BJ (cell line): ENCODE data around the gene GPR158. TPM values are rescaled to one million over a fixed set of nuclear protein-coding genes. Genes with fewer than 3 reads are reported as not detected.

Experiments used
- CTCF ChIA-PET: fragments of 350-600 bp; formaldehyde crosslinking; extraction: SDS; loops from one replicate; lab custom pipeline; 2021; ENCODE audit warnings: antibody characterized with exemption, inconsistent platforms; lab: Yijun Ruan, JAX
- POLR2A ChIA-PET: fragments of 300-600 bp; sonication (Branson Sonifier 250); formaldehyde crosslinking; extraction: SDS; loops from one replicate; lab custom pipeline; 2021; ENCODE audit warnings: antibody characterized with exemption; lab: Charles Lee
- DNase-seq: peaks from one replicate; pipeline ENCODE4 v3.0.0-alpha.2; 2011; ENCODE audit warnings: low read depth
- H3K27me3 ChIP-seq: 2 replicates; pipeline ENCODE4 v1.6.0; 2011; ENCODE audit warnings: low read length; ENCODE audit not compliant: control insufficient read depth, insufficient read depth
- H3K36me3 ChIP-seq: 2 replicates; pipeline ENCODE4 v1.5.1; 2011; ENCODE audit warnings: low read length; ENCODE audit not compliant: control insufficient read depth, insufficient read depth
- H3K4me3 ChIP-seq: 2 replicates; pipeline ENCODE4 v1.5.1; 2011; ENCODE audit warnings: low read depth, mild to moderate bottlenecking, control low read depth, low read length
- polyA plus RNA-seq: library from polyadenylated mRNA; depleted of rRNA; stranded (reverse); fragments of >200 nt; gene quantifications from 2 replicates; pipeline ENCODE4 v1.2.3, GENCODE V29; 2011
- TF ChIP-seq, protein P1 (sequence below): IDR thresholded peaks from 2 replicates; pipeline ENCODE4 v1.5.1; 2011; ENCODE audit warnings: low read depth, mild to moderate bottlenecking, control low read depth, inconsistent platforms, low read length, moderate library complexity; ENCODE audit not compliant: insufficient read depth

The GPR158 gene
- polyA plus RNA-seq, 1 experiment, result 0.01 TPM

DNA sequence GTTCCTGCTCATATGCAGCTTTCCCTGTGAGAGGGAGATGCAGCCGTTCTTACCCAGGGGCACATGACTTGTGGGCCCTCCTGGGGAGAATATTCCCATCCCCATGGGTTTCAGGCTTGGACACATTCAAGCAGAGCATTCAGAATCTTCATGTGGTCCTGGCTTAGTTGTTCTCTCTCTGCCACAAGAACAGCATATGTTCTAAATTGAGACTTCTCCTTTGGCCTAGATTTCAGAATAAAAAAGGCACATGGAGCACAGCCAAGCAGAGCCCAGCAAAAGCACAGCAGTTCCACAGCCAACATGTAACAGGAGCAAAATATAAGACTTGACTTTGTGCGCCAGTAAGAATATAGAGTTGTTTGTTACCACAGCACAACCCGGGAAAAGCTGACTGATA is 452.8 kb downstream of the GPR158 start:
- Histone ChIP-seq H3K27me3 (no peaks in the 10 kb centered on the region), H3K4me3 (no peak overlapping the region), H3K36me3 (no peaks in the 10 kb centered on the region)
- TF ChIP-seq, protein P1, sequence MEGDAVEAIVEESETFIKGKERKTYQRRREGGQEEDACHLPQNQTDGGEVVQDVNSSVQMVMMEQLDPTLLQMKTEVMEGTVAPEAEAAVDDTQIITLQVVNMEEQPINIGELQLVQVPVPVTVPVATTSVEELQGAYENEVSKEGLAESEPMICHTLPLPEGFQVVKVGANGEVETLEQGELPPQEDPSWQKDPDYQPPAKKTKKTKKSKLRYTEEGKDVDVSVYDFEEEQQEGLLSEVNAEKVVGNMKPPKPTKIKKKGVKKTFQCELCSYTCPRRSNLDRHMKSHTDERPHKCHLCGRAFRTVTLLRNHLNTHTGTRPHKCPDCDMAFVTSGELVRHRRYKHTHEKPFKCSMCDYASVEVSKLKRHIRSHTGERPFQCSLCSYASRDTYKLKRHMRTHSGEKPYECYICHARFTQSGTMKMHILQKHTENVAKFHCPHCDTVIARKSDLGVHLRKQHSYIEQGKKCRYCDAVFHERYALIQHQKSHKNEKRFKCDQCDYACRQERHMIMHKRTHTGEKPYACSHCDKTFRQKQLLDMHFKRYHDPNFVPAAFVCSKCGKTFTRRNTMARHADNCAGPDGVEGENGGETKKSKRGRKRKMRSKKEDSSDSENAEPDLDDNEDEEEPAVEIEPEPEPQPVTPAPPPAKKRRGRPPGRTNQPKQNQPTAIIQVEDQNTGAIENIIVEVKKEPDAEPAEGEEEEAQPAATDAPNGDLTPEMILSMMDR, result no peak
- POLR2A ChIA-PET, result no interaction called here
- CTCF ChIA-PET, result no interaction called here
- no peak for DNase-seq

DNA sequence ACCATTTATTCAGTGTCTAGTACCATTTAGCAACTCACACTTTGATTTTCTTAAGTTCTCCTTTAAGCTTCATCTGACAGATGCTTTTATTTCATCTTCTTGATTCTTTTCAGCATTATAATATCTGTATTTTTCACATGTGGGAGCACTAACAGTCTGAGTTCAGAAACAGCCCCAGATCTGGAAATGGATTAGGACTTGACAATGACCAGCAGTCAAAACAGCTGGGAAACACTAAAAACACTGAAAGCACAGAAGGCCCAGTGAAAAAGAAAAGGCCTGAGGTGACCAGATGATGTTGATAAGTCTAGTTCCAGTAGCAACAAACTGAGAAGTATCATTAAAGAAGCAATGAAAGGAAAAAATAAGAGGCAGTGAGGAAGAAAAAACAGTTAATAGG is 454.5 kb downstream of the GPR158 start:
- H3K4me3 ChIP-seq, result no peak overlapping the region
- DNase-seq, result no peak
- ChIA-PET POLR2A (no interaction called here), CTCF (no interaction called here)
- TF ChIP-seq, protein P1, result no peak
- H3K36me3 ChIP-seq, result no peaks in the 10 kb centered on the region
- no peaks in the 10 kb centered on the region for H3K27me3 ChIP-seq

DNA sequence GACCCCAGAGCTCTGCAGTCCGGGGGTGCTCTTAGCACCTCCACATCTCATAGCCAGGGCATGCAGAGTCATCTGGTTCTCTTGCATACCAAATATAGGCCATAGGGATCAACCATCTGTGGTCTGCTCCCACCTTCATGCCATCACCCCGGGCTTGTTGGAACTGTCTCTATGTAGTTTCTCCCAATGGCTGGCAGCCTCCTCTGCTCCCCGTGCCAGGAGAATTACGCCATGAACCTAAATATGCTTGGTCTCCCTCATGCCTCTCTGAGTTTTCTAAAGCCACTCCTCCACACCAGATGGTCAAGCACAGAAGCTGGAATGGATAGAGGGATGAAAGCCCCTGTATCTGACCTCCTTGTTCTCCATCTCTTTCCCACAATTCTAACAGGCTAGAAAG is 456.7 kb downstream of the GPR158 start:
- no peak for DNase-seq
- no peaks in the 10 kb centered on the region for H3K36me3 ChIP-seq
- CTCF ChIA-PET, result interaction anchor here (0.6 kb wide), 1 partner anchor 19 kb away, joined by 3 read pairs; no protein-coding TSS in a partner anchor
- POLR2A ChIA-PET, result no interaction called here
- no peak overlapping the region for H3K4me3 ChIP-seq
- TF ChIP-seq, protein P1, result no peak
- no peaks in the 10 kb centered on the region for H3K27me3 ChIP-seq

DNA sequence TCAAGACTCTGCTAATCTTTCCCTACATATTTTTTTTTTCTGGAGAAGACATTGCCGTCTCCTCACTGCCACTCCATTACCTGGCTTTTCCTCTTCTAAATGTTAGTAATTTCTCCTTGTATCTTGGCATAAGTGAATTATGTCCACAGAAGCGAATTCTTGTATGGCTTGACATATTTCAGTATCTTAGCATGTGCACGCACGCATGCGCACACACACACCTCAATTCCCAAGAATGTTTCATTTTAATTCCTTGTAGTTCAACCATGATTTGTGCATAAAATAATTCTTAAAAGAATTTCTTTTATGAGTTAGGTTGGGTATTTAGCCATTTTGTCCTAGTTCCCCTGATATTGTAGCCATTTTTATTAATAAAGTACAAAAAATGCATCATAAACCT is 458.0 kb downstream of the GPR158 start:
- ChIA-PET POLR2A (no interaction called here), CTCF (no interaction called here)
- H3K27me3 ChIP-seq, result no peaks in the 10 kb centered on the region
- TF ChIP-seq, protein P1, result no peak
- no peaks in the 10 kb centered on the region for H3K36me3 ChIP-seq
- no peak overlapping the region for H3K4me3 ChIP-seq
- DNase-seq, result no peak

DNA sequence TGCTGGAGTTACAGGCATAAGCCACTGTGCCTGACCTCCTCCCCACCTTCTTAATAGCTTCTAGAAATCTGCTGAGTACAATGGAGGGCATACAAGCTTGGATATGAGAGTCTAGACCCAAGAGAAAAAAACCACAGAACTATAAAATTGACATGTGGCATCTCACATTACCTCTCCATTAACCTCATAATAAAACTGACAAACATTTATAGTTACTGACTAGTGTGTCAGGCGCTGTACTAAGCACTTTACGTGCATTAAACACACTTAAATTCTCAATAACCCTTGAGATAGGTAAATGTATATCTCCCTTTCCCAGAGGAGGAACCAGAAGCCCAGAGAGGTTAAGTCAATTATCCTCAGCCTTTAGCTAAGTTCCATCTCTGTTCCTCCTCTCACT is 458.7 kb downstream of the GPR158 start:
- no peaks in the 10 kb centered on the region for H3K27me3 ChIP-seq
- POLR2A ChIA-PET, result no interaction called here
- no peak for DNase-seq
- no peaks in the 10 kb centered on the region for H3K36me3 ChIP-seq
- TF ChIP-seq, protein P1, result no peak
- H3K4me3 ChIP-seq, result no peak overlapping the region
- CTCF ChIA-PET, result no interaction called here
